Measurements from ENCODE around the gene ABCA13. TPM values are rescaled to one million over a fixed set of nuclear protein-coding genes. Genes with fewer than 3 reads are reported as not detected.

ABCA13 gene
- total RNA-seq, 4 donors from 2014 or later, result under 0.01 to 0.26 (median 0.06) TPM; not detected in 1

GRCh38 chr7:48280100-48280499 is 108.8 kb downstream of the ABCA13 start:
- no peak overlapping the region for H3K27ac ChIP-seq (replicated peaks in 1 of 4)
- 58% methylated on average over 2 of the region's 2 CpGs for WGBS
- no peaks in the 10 kb centered on the region for H3K36me3 ChIP-seq
- H3K4me3 ChIP-seq, result no peak overlapping the region
- no peaks in the 10 kb centered on the region for H3K9me3 ChIP-seq
- TF ChIP-seq CTCF (IDR thresholded peaks at IDR 0.05), result no peak
- no peak for TF ChIP-seq POLR2AphosphoS5 (IDR thresholded peaks at IDR 0.05)
- TF ChIP-seq EP300 (IDR thresholded peaks at IDR 0.05), result no peak
- no peak for TF ChIP-seq POLR2A (IDR thresholded peaks at IDR 0.05; ENCODE audit: low read depth)
- intact Hi-C loops (cut with DNase I), result no loop called here
- no peak for DNase-seq (ENCODE audit: extremely low spot score)
- H3K27me3 ChIP-seq, result peaks cover 0 to 9% (median 0%) of the 10 kb centered on the region in 4 donors
- no peaks in the 10 kb centered on the region for H3K4me1 ChIP-seq

DNA sequence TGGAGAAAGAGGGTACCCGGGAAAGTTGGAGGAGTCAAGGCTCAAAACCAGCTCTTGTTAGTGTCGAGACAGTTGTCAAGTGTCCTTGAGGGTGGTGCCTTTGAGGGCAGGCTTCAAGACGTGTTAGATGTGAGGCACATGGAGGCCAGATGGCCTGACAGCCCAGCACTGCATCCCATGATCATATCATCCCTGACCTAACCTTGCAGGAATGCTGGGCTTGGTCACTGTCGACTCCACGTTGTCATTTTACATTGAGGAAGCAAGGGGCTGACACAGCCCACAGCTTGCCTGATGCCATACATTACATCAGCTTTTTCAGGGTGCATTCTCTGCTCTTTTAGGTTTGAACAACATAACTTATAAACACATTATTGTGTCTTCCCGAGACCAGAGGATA is 114.1 kb downstream of the ABCA13 start:
- H3K4me1 ChIP-seq, result no peaks in the 10 kb centered on the region
- H3K9me3 ChIP-seq, result no peaks in the 10 kb centered on the region
- WGBS, result 39% methylated on average over 6 of the region's 6 CpGs
- H3K27me3 ChIP-seq, result peaks cover 0 to 13% (median 0%) of the 10 kb centered on the region in 4 donors
- H3K27ac ChIP-seq (replicated peaks in 1 of 4), result no peak overlapping the region
- intact Hi-C loops (cut with DNase I), result no loop called here
- no peak for DNase-seq (ENCODE audit: extremely low spot score)
- H3K4me3 ChIP-seq, result no peak overlapping the region
- no peaks in the 10 kb centered on the region for H3K36me3 ChIP-seq
- TF ChIP-seq POLR2A (IDR thresholded peaks at IDR 0.05; ENCODE audit: low read depth) (no peak), EP300 (IDR thresholded peaks at IDR 0.05) (no peak), CTCF (IDR thresholded peaks at IDR 0.05) (no peak), POLR2AphosphoS5 (IDR thresholded peaks at IDR 0.05) (no peak)

DNA sequence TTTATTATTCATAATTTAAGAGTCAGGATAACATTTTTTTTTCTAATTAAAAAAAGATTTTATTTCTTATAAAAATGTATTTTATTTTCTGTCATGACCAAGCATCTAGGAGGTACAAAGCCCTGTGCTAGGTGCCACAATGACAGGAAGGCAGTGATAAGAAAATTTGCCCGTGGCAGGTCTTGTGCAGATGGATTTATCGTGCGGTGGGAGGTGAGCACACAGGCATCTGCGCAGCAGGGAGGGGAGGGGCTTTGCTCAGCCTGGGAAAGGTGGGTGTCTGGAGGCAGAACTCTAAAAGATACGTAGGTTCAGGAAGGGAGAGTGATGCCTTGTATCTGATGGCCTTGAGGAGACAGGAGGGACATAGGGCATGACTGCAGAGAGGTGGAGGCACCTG is 115.6 kb downstream of the ABCA13 start:
- intact Hi-C loops (cut with DNase I), result no loop called here
- no peak for TF ChIP-seq CTCF (IDR thresholded peaks at IDR 0.05)
- TF ChIP-seq EP300 (IDR thresholded peaks at IDR 0.05), result no peak
- no peak for TF ChIP-seq POLR2AphosphoS5 (IDR thresholded peaks at IDR 0.05)
- TF ChIP-seq POLR2A (IDR thresholded peaks at IDR 0.05; ENCODE audit: low read depth), result no peak
- Histone ChIP-seq H3K27me3 (peaks cover 0 to 13% (median 0%) of the 10 kb centered on the region in 4 donors), H3K9me3 (no peaks in the 10 kb centered on the region), H3K27ac (replicated peaks in 1 of 4) (no peak overlapping the region), H3K4me3 (no peak overlapping the region), H3K36me3 (no peaks in the 10 kb centered on the region), H3K4me1 (no peaks in the 10 kb centered on the region)
- 68% methylated on average over 5 of the region's 5 CpGs for WGBS
- no peak for DNase-seq (ENCODE audit: extremely low spot score)

DNA sequence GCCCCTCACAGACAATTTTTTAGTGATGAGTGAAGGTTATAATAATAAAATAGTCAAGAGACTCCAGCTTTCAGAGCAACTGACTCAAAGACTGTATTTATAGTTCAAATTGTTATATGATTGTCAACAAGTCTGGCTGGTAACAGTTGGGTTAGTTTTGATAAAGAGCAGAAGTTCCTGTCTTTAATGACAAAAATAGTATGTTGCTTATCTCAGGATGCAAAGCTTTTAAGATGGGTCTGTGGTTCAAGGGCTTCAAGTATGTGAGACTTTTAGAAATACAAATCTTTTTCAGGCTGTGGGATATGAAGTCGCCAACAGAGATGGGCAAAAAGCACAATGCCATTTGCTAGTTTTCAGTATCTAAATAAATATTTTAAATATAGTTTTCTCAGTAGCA is 118.4 kb downstream of the ABCA13 start:
- Histone ChIP-seq H3K27ac (replicated peaks in 1 of 4) (no peak overlapping the region), H3K4me3 (no peak overlapping the region), H3K27me3 (peaks cover 0 to 8% (median 0%) of the 10 kb centered on the region in 4 donors), H3K36me3 (no peaks in the 10 kb centered on the region), H3K9me3 (no peaks in the 10 kb centered on the region), H3K4me1 (no peaks in the 10 kb centered on the region)
- no peak for TF ChIP-seq POLR2AphosphoS5 (IDR thresholded peaks at IDR 0.05)
- intact Hi-C loops (cut with DNase I), result loop anchor here (10.0 kb wide), 1 partner anchor 1565 kb away; no protein-coding TSS in a partner anchor
- 76% methylated on average over 1 of the region's 1 CpG for WGBS
- DNase-seq (ENCODE audit: extremely low spot score), result no peak

- intact Hi-C loops (cut with DNase I), result loop anchor here (10.0 kb wide), 1 partner anchor 1562 kb away; no protein-coding TSS in a partner anchor
- TF ChIP-seq POLR2AphosphoS5 (IDR thresholded peaks at IDR 0.05), result no peak
- no peak for TF ChIP-seq CTCF (IDR thresholded peaks at IDR 0.05)
- TF ChIP-seq POLR2A (IDR thresholded peaks at IDR 0.05; ENCODE audit: low read depth), result no peak
- no peak for TF ChIP-seq EP300 (IDR thresholded peaks at IDR 0.05)
Observed at GRCh38 chr7:48292949-48293348, 121.7 kb downstream of the ABCA13 start.

More at GRCh38 chr7:48292949-48293348, 121.7 kb downstream of the ABCA13 start:
- H3K36me3 ChIP-seq, result no peaks in the 10 kb centered on the region
- H3K4me3 ChIP-seq, result no peak overlapping the region
- no peak for DNase-seq (ENCODE audit: extremely low spot score)
- 42% methylated on average over 4 of the region's 4 CpGs for WGBS
- H3K27me3 ChIP-seq, result no peaks in the 10 kb centered on the region
- H3K9me3 ChIP-seq, result no peaks in the 10 kb centered on the region
- H3K4me1 ChIP-seq, result no peaks in the 10 kb centered on the region
- no peak overlapping the region for H3K27ac ChIP-seq (replicated peaks in 1 of 4)

Data from esophagus muscularis mucosa (tissue), 4 donors.